GM21447 (cell line): ENCODE results near the gene HABP2.

Source experiments
- ATAC-seq: cut with Tn5 transposase; IDR thresholded peaks from one replicate; pipeline ENCODE4 v1.9.1; 2021; ENCODE audit not compliant: unreplicated experiment

Gene HABP2

GRCh38 chr10:113627836-113628235 is 75.0 kb downstream of the HABP2 start:
- no peak for ATAC-seq

GRCh38 chr10:113628607-113629153 is 75.8 kb downstream of the HABP2 start:
- no peak for ATAC-seq

- no peak for ATAC-seq
Observed at GRCh38 chr10:113630929-113631533, 78.2 kb downstream of the HABP2 start.

DNA sequence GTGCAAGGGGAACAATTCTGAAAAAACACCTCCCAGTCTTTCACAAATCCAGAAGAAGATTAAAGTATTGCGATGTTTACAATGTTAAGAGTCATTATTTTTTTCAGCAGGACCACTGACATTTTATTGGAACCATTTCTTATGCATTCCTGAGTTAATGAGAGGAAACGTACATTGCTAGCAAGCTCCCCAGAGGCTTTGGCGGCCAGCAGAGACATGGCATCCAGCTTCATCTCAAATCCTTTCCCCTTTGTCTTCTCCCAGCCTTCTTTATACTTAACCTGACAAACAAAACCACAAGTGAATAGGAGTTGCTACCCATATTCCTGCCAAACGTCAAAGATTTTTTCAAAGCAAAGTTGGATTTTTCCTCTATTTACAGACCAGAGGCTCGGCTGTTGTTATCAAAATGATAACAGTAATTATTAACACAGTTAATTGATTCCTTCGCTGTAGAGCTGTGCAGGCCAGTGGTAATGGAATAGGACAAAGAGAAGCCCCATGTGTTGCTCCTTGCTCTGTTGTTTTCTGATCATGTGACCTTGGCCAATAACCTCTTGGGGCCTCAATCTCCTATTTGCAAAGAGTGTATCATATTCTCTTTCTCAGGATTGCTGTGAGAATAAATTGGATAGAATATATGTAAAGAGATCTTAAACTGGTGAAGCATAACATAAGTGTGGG is 79.0 kb downstream of the HABP2 start:
- ATAC-seq = no peak
